Activated naive CD8-positive, alpha-beta T cell treated with anti-CD3 and anti-CD28 coated beads, Interleukin-2, amount 10 ng/mL, durations not matched to agents 7 days and 5 days (primary cell): ENCODE results near the gene PPIP5K2. TPM values are rescaled to one million over a fixed set of nuclear protein-coding genes. Genes with fewer than 3 reads are reported as not detected.

Experiments used
- ATAC-seq: fragments of 150-1000 bp; cut with Tn5 transposase; one replicate; pipeline ENCODE4 v1.10.0; 2021; ENCODE audit warnings: low read depth, moderate library complexity
- POLR2A ChIA-PET: fragments of 350-600 bp; sonication (Branson Sonifier 250); formaldehyde crosslinking; loops from one replicate; lab custom pipeline; 2021; ENCODE audit warnings: antibody characterized with exemption; lab: Charles Lee
- DNase-seq: peaks from one replicate; pipeline ENCODE4 v3.0.0; 2021
- H3K27ac Mint-ChIP-seq: one replicate; pipeline ENCODE4 v1.8.0; 2022; ENCODE audit warnings: mild to moderate bottlenecking, mixed read lengths
- H3K27me3 Mint-ChIP-seq: one replicate; pipeline ENCODE4 v1.8.0; 2022; ENCODE audit warnings: mild to moderate bottlenecking, moderate library complexity, mixed read lengths
- H3K36me3 Mint-ChIP-seq: one replicate; pipeline ENCODE4 v1.8.0; 2021; ENCODE audit warnings: mild to moderate bottlenecking, mixed read lengths
- H3K4me1 Mint-ChIP-seq: one replicate; pipeline ENCODE4 v1.8.0; 2021; ENCODE audit warnings: mixed read lengths
- H3K4me3 Mint-ChIP-seq: one replicate; pipeline ENCODE4 v1.8.0; 2022; ENCODE audit warnings: mild to moderate bottlenecking, moderate library complexity, mixed read lengths
- H3K9me3 Mint-ChIP-seq: one replicate; pipeline ENCODE4 v1.8.0; 2021; ENCODE audit warnings: mixed read lengths
- total RNA-seq, 2 experiments: library from RNA; stranded (reverse); gene quantifications; one replicate each; pipeline ENCODE4 v1.2.3, GENCODE V29; 2021

The PPIP5K2 gene
- total RNA-seq, 2 experiments from 2014 or later: 63.0 to 67.1 TPM

DNA sequence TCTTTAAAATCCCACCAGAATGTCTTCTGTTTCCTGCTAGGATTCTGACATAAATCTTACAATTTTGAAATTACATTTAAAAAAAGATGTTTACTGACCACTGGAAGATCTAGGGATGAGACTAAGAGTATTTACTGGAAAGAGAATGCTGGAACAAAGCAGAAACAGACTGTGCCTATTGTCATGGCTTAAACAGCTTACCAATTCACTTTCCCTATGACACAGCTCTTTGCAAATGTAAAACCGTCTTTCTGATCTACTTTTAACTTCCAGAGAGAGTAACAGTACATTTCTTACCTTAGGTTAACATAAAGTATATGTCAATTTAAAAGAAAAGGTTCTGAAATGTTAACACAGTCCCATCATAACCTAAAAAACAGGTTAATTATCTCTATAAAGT, 10.8 kb upstream of the PPIP5K2 start:
- no peak overlapping the region for H3K4me3 Mint-ChIP-seq
- H3K4me1 Mint-ChIP-seq: peaks cover 27% of the 10 kb centered on the region
- POLR2A ChIA-PET: interaction anchor here (1.7 kb wide), 1 partner anchor 10 kb away, joined by 10 read pairs; the partner anchor contains the start of genes GIN1 and PPIP5K2
- peaks cover 7% of the 10 kb centered on the region for H3K9me3 Mint-ChIP-seq
- DNase-seq: no peak
- no peak overlapping the region for H3K27ac Mint-ChIP-seq
- no peaks in the 10 kb centered on the region for H3K27me3 Mint-ChIP-seq
- ATAC-seq: no peak
- peaks cover 30% of the 10 kb centered on the region for H3K36me3 Mint-ChIP-seq

DNA sequence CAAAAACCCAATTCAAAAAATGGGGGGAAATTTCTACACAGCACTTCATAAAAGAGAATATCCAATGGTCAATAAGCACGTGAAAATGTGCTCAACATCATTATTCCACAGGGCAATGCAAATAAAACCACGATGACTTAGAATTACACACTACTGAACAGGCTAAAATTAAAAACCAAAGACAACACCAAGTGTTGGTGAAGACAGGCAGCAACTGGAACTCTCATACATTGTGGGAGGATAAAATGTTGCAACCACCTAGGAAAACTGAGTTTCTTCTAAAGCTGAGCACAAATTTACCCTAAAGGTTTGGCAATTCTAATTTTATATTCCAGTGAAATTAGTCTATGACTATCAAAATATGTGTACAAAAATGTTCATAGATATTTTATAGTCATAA, 9.7 kb upstream of the PPIP5K2 start:
- peaks cover 30% of the 10 kb centered on the region for H3K4me1 Mint-ChIP-seq
- POLR2A ChIA-PET: interaction anchor here (3.0 kb wide), 1 partner anchor 10 kb away, joined by 19 read pairs; the partner anchor contains the start of genes GIN1 and PPIP5K2
- ATAC-seq (no peak), DNase-seq (no peak)
- peaks cover 7% of the 10 kb centered on the region for H3K9me3 Mint-ChIP-seq
- H3K4me3 Mint-ChIP-seq: no peak overlapping the region
- no peaks in the 10 kb centered on the region for H3K27me3 Mint-ChIP-seq
- H3K27ac Mint-ChIP-seq: no peak overlapping the region
- H3K36me3 Mint-ChIP-seq: peaks cover 33% of the 10 kb centered on the region

GRCh38 chr5:103111468-103111867, 8.6 kb upstream of the PPIP5K2 start:
- no peak for DNase-seq
- peaks cover 31% of the 10 kb centered on the region for H3K36me3 Mint-ChIP-seq
- peak overlapping the region; percentile 71 for H3K27ac Mint-ChIP-seq
- no peaks in the 10 kb centered on the region for H3K27me3 Mint-ChIP-seq
- POLR2A ChIA-PET: interaction anchor here (1.2 to 3.0 kb wide), 2 partner anchors 9 to 147 kb away, joined by 6 to 19 read pairs; partner anchors contain the start of genes GIN1, MACIR and PPIP5K2
- H3K9me3 Mint-ChIP-seq: peaks cover 7% of the 10 kb centered on the region
- peak; percentile 87 for ATAC-seq
- peaks cover 30% of the 10 kb centered on the region for H3K4me1 Mint-ChIP-seq
- peak overlapping the region; percentile 55 for H3K4me3 Mint-ChIP-seq

DNA sequence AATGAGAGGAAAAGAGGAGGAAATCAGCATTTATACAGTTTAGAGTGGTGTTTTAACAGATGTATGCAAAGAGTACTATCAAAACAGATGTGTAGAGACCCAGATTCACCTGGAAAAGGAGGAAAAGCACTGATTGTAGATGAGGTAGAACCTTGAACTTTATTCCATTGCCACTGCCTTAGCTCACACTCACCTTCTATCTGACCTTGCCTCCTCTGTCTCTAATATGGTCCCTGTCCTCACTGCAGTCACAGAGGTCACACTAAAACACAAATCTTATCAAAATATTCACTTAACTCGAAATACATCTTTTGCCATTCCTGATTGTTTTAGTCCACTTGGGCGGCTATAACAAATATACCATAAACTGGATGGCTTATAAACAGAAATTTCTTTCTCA, 7.2 kb upstream of the PPIP5K2 start:
- Mint-ChIP-seq H3K4me1 (peaks cover 32% of the 10 kb centered on the region), H3K4me3 (no peak overlapping the region), H3K27me3 (no peaks in the 10 kb centered on the region), H3K36me3 (peaks cover 25% of the 10 kb centered on the region), H3K9me3 (peaks cover 7% of the 10 kb centered on the region), H3K27ac (no peak overlapping the region)
- DNase-seq (no peak), ATAC-seq (no peak)
- POLR2A ChIA-PET: interaction anchor here (3.0 kb wide), 1 partner anchor 8 kb away, joined by 19 read pairs; the partner anchor contains the start of genes GIN1 and PPIP5K2

DNA sequence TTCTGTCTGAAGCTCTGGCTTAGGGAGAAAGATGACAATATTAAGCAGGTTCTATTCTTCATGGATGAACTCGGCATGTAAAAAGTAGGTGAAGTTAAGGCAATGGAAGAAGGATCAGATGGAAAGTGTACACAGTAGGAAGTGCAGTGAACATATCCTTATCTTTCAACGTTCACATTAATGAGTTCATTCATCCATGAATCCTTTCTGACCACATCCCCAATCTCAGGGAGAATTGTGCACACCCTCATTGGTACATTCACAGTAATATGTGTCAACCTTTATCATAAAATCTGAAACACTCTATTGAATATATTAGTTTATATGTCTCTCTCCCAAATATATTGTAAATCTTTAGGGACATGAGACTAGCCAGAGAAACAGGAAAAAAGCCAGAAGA, 5.7 kb upstream of the PPIP5K2 start:
- H3K4me1 Mint-ChIP-seq: peaks cover 33% of the 10 kb centered on the region
- no peak for ATAC-seq
- no peaks in the 10 kb centered on the region for H3K27me3 Mint-ChIP-seq
- no peak overlapping the region for H3K4me3 Mint-ChIP-seq
- DNase-seq: no peak
- peaks cover 17% of the 10 kb centered on the region for H3K36me3 Mint-ChIP-seq
- POLR2A ChIA-PET: interaction anchor here (0.6 kb wide), 1 partner anchor 70 kb away, joined by 3 read pairs; no protein-coding TSS in a partner anchor
- no peak overlapping the region for H3K27ac Mint-ChIP-seq
- H3K9me3 Mint-ChIP-seq: peaks cover 7% of the 10 kb centered on the region

DNA sequence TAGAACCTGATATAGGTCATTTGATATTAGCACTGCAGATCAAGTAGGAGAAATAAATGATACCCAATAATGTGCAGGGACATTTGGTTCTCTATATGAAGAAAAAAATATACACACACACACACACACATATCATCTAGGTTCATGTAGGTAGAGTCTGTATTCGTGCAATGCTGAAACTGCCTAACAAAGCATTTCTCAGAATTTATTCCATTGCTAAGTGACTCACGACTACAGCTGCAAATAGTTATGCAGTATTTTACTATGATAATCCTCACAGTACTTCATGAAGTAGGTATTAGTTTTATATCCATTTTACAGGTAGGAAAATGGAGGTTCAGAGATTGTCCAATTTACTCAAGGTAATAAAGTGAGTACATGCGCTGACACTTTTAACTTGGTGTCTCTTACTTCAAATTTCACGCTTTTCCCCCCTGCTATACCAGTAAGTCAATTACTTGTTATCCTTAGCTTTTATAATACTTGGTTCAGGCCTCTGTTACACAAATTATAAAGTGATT, 2.6 kb upstream of the PPIP5K2 start:
- Mint-ChIP-seq H3K4me3 (no peak overlapping the region), H3K27ac (no peak overlapping the region), H3K4me1 (peaks cover 27% of the 10 kb centered on the region), H3K36me3 (peaks cover 13% of the 10 kb centered on the region), H3K27me3 (no peaks in the 10 kb centered on the region), H3K9me3 (no peaks in the 10 kb centered on the region)
- DNase-seq (no peak), ATAC-seq (no peak)
- POLR2A ChIA-PET: no interaction called here

GRCh38 chr5:103119070-103119764, 884 bp upstream of the PPIP5K2 start:
- H3K4me1 Mint-ChIP-seq: peaks cover 26% of the 10 kb centered on the region
- POLR2A ChIA-PET: interaction anchor here (1.0 to 2.4 kb wide), 8 partner anchors 8 to 356 kb away, joined by 3 to 21 read pairs (median 8); partner anchors contain the start of gene MACIR

GRCh38 chr5:103120607-103121200, 603 bp downstream of the PPIP5K2 start:
- POLR2A ChIA-PET: interaction anchor here (0.8 to 2.4 kb wide), 9 partner anchors 9 to 824 kb away, joined by 3 to 21 read pairs (median 6); partner anchors contain the start of genes MACIR, PAM and SLCO4C1
- H3K27ac Mint-ChIP-seq: peak overlapping the region; percentile 98
- H3K36me3 Mint-ChIP-seq: peaks cover 15% of the 10 kb centered on the region
- H3K4me3 Mint-ChIP-seq: peak overlapping the region; percentile 89
- ATAC-seq (no peak), DNase-seq (peak; percentile 38)
- no peaks in the 10 kb centered on the region for H3K9me3 Mint-ChIP-seq
- H3K27me3 Mint-ChIP-seq: no peaks in the 10 kb centered on the region
- peaks cover 23% of the 10 kb centered on the region for H3K4me1 Mint-ChIP-seq

More at GRCh38 chr5:103119070-103119764, 884 bp upstream of the PPIP5K2 start:
- ATAC-seq (no peak), DNase-seq (no peak)
- H3K36me3 Mint-ChIP-seq: peaks cover 19% of the 10 kb centered on the region
- H3K4me3 Mint-ChIP-seq: peak overlapping the region; percentile 89
- no peaks in the 10 kb centered on the region for H3K9me3 Mint-ChIP-seq
- H3K27me3 Mint-ChIP-seq: no peaks in the 10 kb centered on the region
- H3K27ac Mint-ChIP-seq: peak overlapping the region; percentile 98

DNA sequence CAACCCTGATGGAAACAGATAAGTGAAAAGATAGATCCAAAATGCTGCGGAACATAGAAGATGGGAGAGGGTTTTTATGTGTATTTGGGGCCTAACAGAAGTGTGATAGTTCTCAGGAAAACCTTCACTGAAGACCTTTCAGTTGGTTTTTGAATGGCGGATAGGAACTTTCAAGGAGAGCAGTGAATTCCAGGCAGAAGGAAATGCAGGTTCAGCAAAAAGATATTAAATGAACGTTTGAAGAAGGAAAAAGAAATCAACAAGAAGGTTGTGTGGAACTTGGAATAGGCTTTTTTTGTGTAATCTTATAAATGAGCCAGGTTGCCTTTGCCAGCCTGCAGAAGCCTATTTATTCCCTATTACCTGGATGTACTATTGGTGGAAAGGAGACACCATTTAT, 2.1 kb downstream of the PPIP5K2 start:
- POLR2A ChIA-PET: no interaction called here

DNA sequence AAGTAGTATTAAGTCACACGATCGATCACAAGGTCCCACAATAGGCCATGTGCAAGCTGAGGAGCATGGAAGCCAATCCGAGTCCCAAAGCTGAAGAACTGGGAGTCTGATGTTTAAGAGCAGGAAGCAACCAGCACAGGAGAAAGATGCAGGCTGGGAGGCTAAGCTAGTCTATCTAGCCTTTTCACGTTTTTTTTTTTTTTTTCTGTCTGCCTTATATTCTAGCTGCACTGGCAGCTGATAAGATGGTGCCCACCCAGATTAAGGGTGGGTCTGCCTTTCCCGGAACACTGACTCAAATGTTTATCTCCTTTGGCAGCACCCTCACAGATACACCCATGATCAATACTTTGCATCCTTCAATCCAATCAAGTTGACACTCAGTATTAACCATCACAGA, 6.5 kb downstream of the PPIP5K2 start:
- Mint-ChIP-seq H3K4me1 (peaks cover 18% of the 10 kb centered on the region), H3K36me3 (peaks cover 30% of the 10 kb centered on the region)
- POLR2A ChIA-PET: no interaction called here

More for the DNA sequence above, 2.1 kb downstream of the PPIP5K2 start:
- Mint-ChIP-seq H3K4me3 (peak overlapping the region; percentile 89), H3K27ac (no peak overlapping the region), H3K9me3 (no peaks in the 10 kb centered on the region), H3K36me3 (peaks cover 17% of the 10 kb centered on the region), H3K27me3 (no peaks in the 10 kb centered on the region), H3K4me1 (peaks cover 24% of the 10 kb centered on the region)
- ATAC-seq: no peak
- no peak for DNase-seq

GRCh38 chr5:103127292-103127817, 7.3 kb downstream of the PPIP5K2 start:
- DNase-seq (no peak), ATAC-seq (no peak)
- Mint-ChIP-seq H3K4me3 (no peak overlapping the region), H3K27ac (no peak overlapping the region), H3K4me1 (peaks cover 11% of the 10 kb centered on the region), H3K27me3 (no peaks in the 10 kb centered on the region), H3K36me3 (peaks cover 27% of the 10 kb centered on the region), H3K9me3 (no peaks in the 10 kb centered on the region)
- POLR2A ChIA-PET: no interaction called here

More for the DNA sequence above, 6.5 kb downstream of the PPIP5K2 start:
- no peak overlapping the region for H3K4me3 Mint-ChIP-seq
- H3K27me3 Mint-ChIP-seq: no peaks in the 10 kb centered on the region
- H3K9me3 Mint-ChIP-seq: no peaks in the 10 kb centered on the region
- no peak overlapping the region for H3K27ac Mint-ChIP-seq
- no peak for DNase-seq
- ATAC-seq: no peak

DNA sequence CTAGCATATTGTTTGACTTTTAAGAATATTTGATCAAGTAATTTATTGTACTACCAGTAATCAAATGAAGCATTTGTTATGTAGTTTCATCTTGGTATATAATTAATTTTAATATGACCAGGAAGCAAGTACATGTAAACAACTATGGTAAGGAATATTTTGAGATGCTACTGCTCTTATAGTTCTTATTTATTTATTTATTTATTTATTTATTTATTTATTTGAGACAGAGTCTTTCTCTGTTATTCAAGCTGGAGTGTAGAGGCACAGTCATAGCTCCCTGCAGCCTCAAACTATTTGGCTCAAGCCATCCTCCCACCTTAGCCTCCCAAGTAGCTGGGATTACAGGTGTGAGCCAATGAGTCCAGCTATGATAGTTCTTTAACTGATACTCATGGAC, 8.1 kb downstream of the PPIP5K2 start:
- H3K4me1 Mint-ChIP-seq: peaks cover 12% of the 10 kb centered on the region
- POLR2A ChIA-PET: no interaction called here
- no peaks in the 10 kb centered on the region for H3K27me3 Mint-ChIP-seq
- H3K9me3 Mint-ChIP-seq: no peaks in the 10 kb centered on the region
- H3K27ac Mint-ChIP-seq: no peak overlapping the region
- DNase-seq (no peak), ATAC-seq (no peak)
- H3K4me3 Mint-ChIP-seq: no peak overlapping the region
- peaks cover 24% of the 10 kb centered on the region for H3K36me3 Mint-ChIP-seq

- no peak overlapping the region for H3K27ac Mint-ChIP-seq
- peaks cover 26% of the 10 kb centered on the region for H3K36me3 Mint-ChIP-seq
- DNase-seq: no peak
- H3K4me1 Mint-ChIP-seq: peaks cover 13% of the 10 kb centered on the region
- H3K9me3 Mint-ChIP-seq: no peaks in the 10 kb centered on the region
- no peak for ATAC-seq
- H3K4me3 Mint-ChIP-seq: no peak overlapping the region
- POLR2A ChIA-PET: no interaction called here
- no peaks in the 10 kb centered on the region for H3K27me3 Mint-ChIP-seq
Measured at GRCh38 chr5:103132684-103133083, 12.6 kb downstream of the PPIP5K2 start.
